Neural cell (in vitro differentiated cells): ENCODE data around the gene BAD. TPM values are rescaled to one million over a fixed set of nuclear protein-coding genes. Genes with fewer than 3 reads are reported as not detected.

Source experiments
- H2AFZ ChIP-seq: fragments of 200-600, 300-800 bp; sonication (generic), shearing (Covaris generic); 2 replicates; pipeline ENCODE4 v1.6.0; 2014; ENCODE audit warnings: low read depth, mild to moderate bottlenecking, antibody characterized with exemption, low read length, moderate library complexity
- H3F3A ChIP-seq: fragments of 200-600 bp; shearing (Covaris generic); 2 replicates; pipeline ENCODE4 v1.6.1; 2016; ENCODE audit warnings: mild to moderate bottlenecking, moderate library complexity, mixed read lengths, antibody characterized with exemption, low read length; ENCODE audit not compliant: insufficient read depth, poor library complexity, severe bottlenecking
- H3K27ac ChIP-seq: fragments of 200-600, 300-800 bp; sonication (generic), shearing (Covaris generic); 2 replicates; pipeline ENCODE4 v1.5.1; 2014; ENCODE audit warnings: mild to moderate bottlenecking, low read length, moderate library complexity
- H3K27me3 ChIP-seq: fragments of 300-800, 200-600 bp; sonication (generic), shearing (Covaris generic); 2 replicates; pipeline ENCODE4 v1.6.0; 2014; ENCODE audit warnings: mild to moderate bottlenecking, low read depth, low read length, moderate library complexity; ENCODE audit not compliant: insufficient read depth
- H3K36me3 ChIP-seq: fragments of 300-800, 200-600 bp; sonication (generic), shearing (Covaris generic); 2 replicates; pipeline ENCODE4 v1.5.1; 2014; ENCODE audit warnings: mild to moderate bottlenecking, antibody characterized with exemption, low read length, moderate library complexity; ENCODE audit not compliant: insufficient read depth
- H3K4me2 ChIP-seq: fragments of 300-800, 200-600 bp; sonication (generic), shearing (Covaris generic); 2 replicates; pipeline ENCODE4 v1.6.0; 2014; ENCODE audit warnings: mild to moderate bottlenecking, low read length
- H3K4me3 ChIP-seq: fragments of 300-800, 200-600 bp; sonication (generic), shearing (Covaris generic); 2 replicates; pipeline ENCODE4 v1.5.1; 2014; ENCODE audit warnings: mild to moderate bottlenecking, low read length, moderate library complexity
- H3K79me2 ChIP-seq: fragments of 200-600 bp; shearing (Covaris generic); replicated peaks from 2 replicates; pipeline ENCODE4 v1.6.0; 2014; ENCODE audit warnings: mild to moderate bottlenecking, low read length, moderate library complexity; ENCODE audit not compliant: insufficient read depth
- H3K9ac ChIP-seq: fragments of 300-800, 200-600 bp; sonication (generic), shearing (Covaris generic); 2 replicates; pipeline ENCODE4 v1.6.1; 2016; ENCODE audit warnings: mild to moderate bottlenecking, low read length, mixed read lengths
- H3K9me2 ChIP-seq: fragments of 200-600 bp; shearing (Covaris generic); 2 replicates; pipeline ENCODE4 v1.6.1; 2016; ENCODE audit warnings: mild to moderate bottlenecking, low read length, mixed read lengths; ENCODE audit not compliant: insufficient read depth
- H3K9me3 ChIP-seq: fragments of 200-600, 300-800 bp; sonication (generic), shearing (Covaris generic); 2 replicates; pipeline ENCODE4 v1.6.1; 2016; ENCODE audit warnings: mild to moderate bottlenecking, mixed run types, low read length, moderate library complexity, mixed read lengths
- H4K20me1 ChIP-seq: fragments of 200-600 bp; shearing (Covaris generic); 2 replicates; pipeline ENCODE4 v1.6.1; 2016; ENCODE audit warnings: mild to moderate bottlenecking, mixed run types; ENCODE audit not compliant: insufficient read depth
- EP300 ChIP-seq: fragments of 450-650 bp; conservative IDR thresholded peaks from 2 replicates; pipeline ENCODE4 v1.6.1; 2014; ENCODE audit warnings: antibody characterized with exemption, mild to moderate bottlenecking, moderate library complexity; ENCODE audit not compliant: poor library complexity, severe bottlenecking
- EZH2 ChIP-seq: fragments of 200-600, 300-800 bp; shearing (Covaris generic), sonication (generic); IDR thresholded peaks from 2 replicates; pipeline ENCODE4 v1.6.1; 2014; ENCODE audit warnings: antibody characterized with exemption, low read length, borderline replicate concordance, mild to moderate bottlenecking; ENCODE audit not compliant: insufficient read depth, poor library complexity, severe bottlenecking
- MXI1 ChIP-seq: fragments of 450-650 bp; conservative IDR thresholded peaks from 2 replicates; pipeline ENCODE4 v1.6.1; 2014; ENCODE audit warnings: antibody characterized with exemption, mild to moderate bottlenecking; ENCODE audit not compliant: poor library complexity, severe bottlenecking
- POLR2AphosphoS5 ChIP-seq: IDR thresholded peaks from 2 replicates; pipeline ENCODE4 v1.6.1; 2012
- RAD21 ChIP-seq: fragments of 450-650 bp; conservative IDR thresholded peaks from 2 replicates; pipeline ENCODE4 v1.6.1; 2014; ENCODE audit warnings: antibody characterized with exemption, mild to moderate bottlenecking, moderate library complexity
- SMC3 ChIP-seq: fragments of 450-650 bp; conservative IDR thresholded peaks from 2 replicates; pipeline ENCODE4 v1.6.1; 2014; ENCODE audit warnings: antibody characterized with exemption, mild to moderate bottlenecking, moderate library complexity; ENCODE audit not compliant: poor library complexity
- TAF1 ChIP-seq: IDR thresholded peaks from 2 replicates; pipeline ENCODE4 v1.6.1; 2012; ENCODE audit warnings: low read depth
- polyA plus RNA-seq: library from polyadenylated mRNA; depleted of rRNA; stranded (reverse); fragments of >200 nt; gene quantifications from 2 replicates; pipeline ENCODE4 v1.2.3, GENCODE V29; 2014
- TF ChIP-seq, protein P1 (sequence below): fragments of 450-650 bp; IDR thresholded peaks from 2 replicates; pipeline ENCODE4 v1.5.1; 2014; ENCODE audit warnings: antibody characterized with exemption, mild to moderate bottlenecking, moderate library complexity; ENCODE audit not compliant: poor library complexity, severe bottlenecking
- TF ChIP-seq, protein P2 (sequence below): IDR thresholded peaks from 2 replicates; pipeline ENCODE4 v1.6.1; 2012; ENCODE audit warnings: borderline replicate concordance

The BAD gene
- polyA plus RNA-seq, 1 donor from 2014 or later = 219 TPM

DNA sequence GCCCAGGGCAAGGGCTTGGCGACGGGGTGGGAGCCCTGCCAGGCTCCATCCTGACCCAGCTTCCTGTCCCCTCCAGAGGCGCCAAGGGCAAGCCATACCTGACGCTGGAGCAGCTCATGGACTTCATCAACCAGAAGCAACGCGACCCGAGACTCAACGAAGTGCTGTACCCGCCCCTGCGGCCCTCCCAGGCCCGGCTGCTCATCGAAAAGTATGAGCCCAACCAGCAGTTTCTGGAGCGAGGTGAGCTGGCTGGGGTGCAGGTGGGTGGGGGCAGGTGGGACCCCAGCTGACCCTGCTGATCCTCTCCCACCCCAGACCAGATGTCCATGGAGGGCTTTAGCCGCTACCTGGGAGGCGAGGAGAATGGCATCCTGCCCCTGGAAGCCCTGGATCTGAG is 28.2 kb downstream of the BAD start:
- Histone ChIP-seq H2AFZ (no peak overlapping the region), H3K9me3 (no peaks in the 10 kb centered on the region), H3K4me3 (no peak overlapping the region), H4K20me1 (no peaks in the 10 kb centered on the region), H3K27ac (no peak overlapping the region), H3K9ac (no peak overlapping the region), H3K79me2 (no peaks in the 10 kb centered on the region), H3K4me2 (no peak overlapping the region), H3K27me3 (peaks cover 6% of the 10 kb centered on the region), H3F3A (no peaks in the 10 kb centered on the region), H3K36me3 (no peaks in the 10 kb centered on the region), H3K9me2 (no peaks in the 10 kb centered on the region)
- TF ChIP-seq EZH2 (no peak), RAD21 (no peak), SMC3 (no peak), TAF1 (no peak), MXI1 (no peak), EP300 (no peak), POLR2AphosphoS5 (no peak)
- TF ChIP-seq, protein P1, sequence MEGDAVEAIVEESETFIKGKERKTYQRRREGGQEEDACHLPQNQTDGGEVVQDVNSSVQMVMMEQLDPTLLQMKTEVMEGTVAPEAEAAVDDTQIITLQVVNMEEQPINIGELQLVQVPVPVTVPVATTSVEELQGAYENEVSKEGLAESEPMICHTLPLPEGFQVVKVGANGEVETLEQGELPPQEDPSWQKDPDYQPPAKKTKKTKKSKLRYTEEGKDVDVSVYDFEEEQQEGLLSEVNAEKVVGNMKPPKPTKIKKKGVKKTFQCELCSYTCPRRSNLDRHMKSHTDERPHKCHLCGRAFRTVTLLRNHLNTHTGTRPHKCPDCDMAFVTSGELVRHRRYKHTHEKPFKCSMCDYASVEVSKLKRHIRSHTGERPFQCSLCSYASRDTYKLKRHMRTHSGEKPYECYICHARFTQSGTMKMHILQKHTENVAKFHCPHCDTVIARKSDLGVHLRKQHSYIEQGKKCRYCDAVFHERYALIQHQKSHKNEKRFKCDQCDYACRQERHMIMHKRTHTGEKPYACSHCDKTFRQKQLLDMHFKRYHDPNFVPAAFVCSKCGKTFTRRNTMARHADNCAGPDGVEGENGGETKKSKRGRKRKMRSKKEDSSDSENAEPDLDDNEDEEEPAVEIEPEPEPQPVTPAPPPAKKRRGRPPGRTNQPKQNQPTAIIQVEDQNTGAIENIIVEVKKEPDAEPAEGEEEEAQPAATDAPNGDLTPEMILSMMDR = no peak
- TF ChIP-seq, protein P2, sequence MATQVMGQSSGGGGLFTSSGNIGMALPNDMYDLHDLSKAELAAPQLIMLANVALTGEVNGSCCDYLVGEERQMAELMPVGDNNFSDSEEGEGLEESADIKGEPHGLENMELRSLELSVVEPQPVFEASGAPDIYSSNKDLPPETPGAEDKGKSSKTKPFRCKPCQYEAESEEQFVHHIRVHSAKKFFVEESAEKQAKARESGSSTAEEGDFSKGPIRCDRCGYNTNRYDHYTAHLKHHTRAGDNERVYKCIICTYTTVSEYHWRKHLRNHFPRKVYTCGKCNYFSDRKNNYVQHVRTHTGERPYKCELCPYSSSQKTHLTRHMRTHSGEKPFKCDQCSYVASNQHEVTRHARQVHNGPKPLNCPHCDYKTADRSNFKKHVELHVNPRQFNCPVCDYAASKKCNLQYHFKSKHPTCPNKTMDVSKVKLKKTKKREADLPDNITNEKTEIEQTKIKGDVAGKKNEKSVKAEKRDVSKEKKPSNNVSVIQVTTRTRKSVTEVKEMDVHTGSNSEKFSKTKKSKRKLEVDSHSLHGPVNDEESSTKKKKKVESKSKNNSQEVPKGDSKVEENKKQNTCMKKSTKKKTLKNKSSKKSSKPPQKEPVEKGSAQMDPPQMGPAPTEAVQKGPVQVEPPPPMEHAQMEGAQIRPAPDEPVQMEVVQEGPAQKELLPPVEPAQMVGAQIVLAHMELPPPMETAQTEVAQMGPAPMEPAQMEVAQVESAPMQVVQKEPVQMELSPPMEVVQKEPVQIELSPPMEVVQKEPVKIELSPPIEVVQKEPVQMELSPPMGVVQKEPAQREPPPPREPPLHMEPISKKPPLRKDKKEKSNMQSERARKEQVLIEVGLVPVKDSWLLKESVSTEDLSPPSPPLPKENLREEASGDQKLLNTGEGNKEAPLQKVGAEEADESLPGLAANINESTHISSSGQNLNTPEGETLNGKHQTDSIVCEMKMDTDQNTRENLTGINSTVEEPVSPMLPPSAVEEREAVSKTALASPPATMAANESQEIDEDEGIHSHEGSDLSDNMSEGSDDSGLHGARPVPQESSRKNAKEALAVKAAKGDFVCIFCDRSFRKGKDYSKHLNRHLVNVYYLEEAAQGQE = no peak

DNA sequence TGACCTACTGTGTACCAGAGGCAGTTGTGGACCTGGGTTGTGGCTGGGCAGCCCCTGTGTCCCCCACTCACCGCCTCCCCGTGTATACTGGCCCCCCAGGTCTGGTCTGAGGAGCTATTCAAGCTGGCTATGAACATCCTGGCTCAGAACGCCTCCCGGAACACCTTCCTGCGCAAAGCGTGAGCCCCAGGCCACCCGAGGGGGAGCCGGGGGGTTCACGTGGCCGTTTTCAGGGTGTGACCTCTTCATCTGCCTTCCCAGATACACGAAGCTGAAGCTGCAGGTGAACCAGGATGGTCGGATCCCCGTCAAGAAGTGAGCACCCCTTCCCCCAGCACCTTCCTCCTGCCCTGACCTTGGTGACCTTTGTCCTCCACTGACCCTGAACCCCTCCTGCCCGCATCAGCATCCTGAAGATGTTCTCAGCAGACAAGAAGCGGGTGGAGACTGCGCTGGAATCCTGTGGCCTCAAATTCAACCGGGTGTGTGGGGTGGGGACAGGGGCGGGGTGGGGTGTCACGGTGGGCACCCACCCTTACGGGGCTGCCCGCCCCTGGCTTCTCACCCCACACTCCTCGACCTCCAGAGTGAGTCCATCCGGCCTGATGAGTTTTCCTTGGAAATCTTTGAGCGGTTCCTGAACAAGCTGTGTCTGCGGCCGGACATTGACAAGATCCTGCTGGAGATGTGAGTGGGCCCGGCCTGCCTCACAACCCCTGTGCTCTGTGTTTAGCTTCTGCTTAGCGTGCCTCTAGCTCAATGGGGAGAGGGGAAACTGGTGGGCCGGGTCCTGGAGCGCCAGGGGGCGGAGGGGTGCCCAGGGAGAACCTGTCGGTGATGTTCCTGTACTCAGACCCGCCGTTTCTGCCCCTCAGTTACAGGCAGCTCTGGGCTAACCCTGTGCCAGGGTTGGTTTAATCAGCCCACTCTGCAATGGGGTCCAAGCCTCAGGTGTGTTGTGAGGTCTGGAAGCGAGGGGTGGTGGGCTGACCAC is 29.0 kb downstream of the BAD start:
- Histone ChIP-seq H2AFZ (no peak overlapping the region), H3K9ac (no peak overlapping the region), H3K9me3 (no peaks in the 10 kb centered on the region), H3K4me2 (no peak overlapping the region), H3K9me2 (no peaks in the 10 kb centered on the region), H3K79me2 (no peaks in the 10 kb centered on the region), H4K20me1 (no peaks in the 10 kb centered on the region), H3K4me3 (no peak overlapping the region), H3K27ac (no peak overlapping the region), H3K36me3 (no peaks in the 10 kb centered on the region), H3K27me3 (peaks cover 8% of the 10 kb centered on the region), H3F3A (no peaks in the 10 kb centered on the region)
- TF ChIP-seq EP300 (no peak), TAF1 (no peak)
